SKM-1 treated with dmso at 0.1 percent for 144 hours (cell line): Measurements from ENCODE around the gene R3HDM2.

Source experiments
- DNase-seq: peaks from one replicate; lab custom pipeline; 2025; ENCODE audit not compliant: unreplicated experiment; lab: John Stamatoyannopoulos, UW

R3HDM2 gene

GRCh38 chr12:57430931-57431566, at the start of gene R3HDM2:
Gene R3HDM2, minus strand, starts transcription at chr12:57431043. Its CDS starts 120,615 bp downstream, at chr12:57310428.
- peak; percentile 76 for DNase-seq

GRCh38 chr12:57479376-57480115, 48.7 kb upstream of the R3HDM2 start, which contains the start of gene ARHGAP9:
Gene ARHGAP9, minus strand, starts transcription at chr12:57479866. Its CDS starts 460 bp downstream, at chr12:57479406.
- no peak for DNase-seq

- no peak for DNase-seq
Observed at GRCh38 chr12:57479043-57479375, 48.2 kb upstream of the R3HDM2 start.

- DNase-seq = no peak
Observed at GRCh38 chr12:57477710-57478681, 47.2 kb upstream of the R3HDM2 start.

GRCh38 chr12:57476993-57477709, 46.3 kb upstream of the R3HDM2 start:
- no peak for DNase-seq

- DNase-seq = no peak
Observed at GRCh38 chr12:57476162-57476992, 45.5 kb upstream of the R3HDM2 start.

GRCh38 chr12:57475271-57476161, 44.7 kb upstream of the R3HDM2 start:
- no peak for DNase-seq

- no peak for DNase-seq
Observed at GRCh38 chr12:57474862-57475261, 44.0 kb upstream of the R3HDM2 start.

- no peak for DNase-seq
Observed at GRCh38 chr12:57474430-57474829, 43.6 kb upstream of the R3HDM2 start.

GRCh38 chr12:57473886-57474285, 43.0 kb upstream of the R3HDM2 start:
- no peak for DNase-seq

GRCh38 chr12:57473392-57473791, 42.5 kb upstream of the R3HDM2 start:
- DNase-seq = no peak

GRCh38 chr12:57472391-57472790, 41.5 kb upstream of the R3HDM2 start:
- no peak for DNase-seq

- no peak for DNase-seq
Observed at GRCh38 chr12:57471661-57472060, 40.8 kb upstream of the R3HDM2 start.

GRCh38 chr12:57470970-57471656, 40.3 kb upstream of the R3HDM2 start:
- DNase-seq = no peak

GRCh38 chr12:57470286-57470969, 39.6 kb upstream of the R3HDM2 start:
- DNase-seq = no peak

GRCh38 chr12:57469296-57470164, 38.7 kb upstream of the R3HDM2 start:
- DNase-seq = no peak

- no peak for DNase-seq
Observed at GRCh38 chr12:57467915-57468314, 37.1 kb upstream of the R3HDM2 start.
